ENCODE results near the gene TUBA1B. TPM values are rescaled to one million over a fixed set of nuclear protein-coding genes. Genes with fewer than 3 reads are reported as not detected.
"Not testable (repeated sequence)": the region's sequence is repeated elsewhere in the genome, so short reads cannot be mapped to it uniquely, and the experiment has no call there.

Gene TUBA1B
- polyA plus RNA-seq, 1 donor, result 1,176 TPM

DNA sequence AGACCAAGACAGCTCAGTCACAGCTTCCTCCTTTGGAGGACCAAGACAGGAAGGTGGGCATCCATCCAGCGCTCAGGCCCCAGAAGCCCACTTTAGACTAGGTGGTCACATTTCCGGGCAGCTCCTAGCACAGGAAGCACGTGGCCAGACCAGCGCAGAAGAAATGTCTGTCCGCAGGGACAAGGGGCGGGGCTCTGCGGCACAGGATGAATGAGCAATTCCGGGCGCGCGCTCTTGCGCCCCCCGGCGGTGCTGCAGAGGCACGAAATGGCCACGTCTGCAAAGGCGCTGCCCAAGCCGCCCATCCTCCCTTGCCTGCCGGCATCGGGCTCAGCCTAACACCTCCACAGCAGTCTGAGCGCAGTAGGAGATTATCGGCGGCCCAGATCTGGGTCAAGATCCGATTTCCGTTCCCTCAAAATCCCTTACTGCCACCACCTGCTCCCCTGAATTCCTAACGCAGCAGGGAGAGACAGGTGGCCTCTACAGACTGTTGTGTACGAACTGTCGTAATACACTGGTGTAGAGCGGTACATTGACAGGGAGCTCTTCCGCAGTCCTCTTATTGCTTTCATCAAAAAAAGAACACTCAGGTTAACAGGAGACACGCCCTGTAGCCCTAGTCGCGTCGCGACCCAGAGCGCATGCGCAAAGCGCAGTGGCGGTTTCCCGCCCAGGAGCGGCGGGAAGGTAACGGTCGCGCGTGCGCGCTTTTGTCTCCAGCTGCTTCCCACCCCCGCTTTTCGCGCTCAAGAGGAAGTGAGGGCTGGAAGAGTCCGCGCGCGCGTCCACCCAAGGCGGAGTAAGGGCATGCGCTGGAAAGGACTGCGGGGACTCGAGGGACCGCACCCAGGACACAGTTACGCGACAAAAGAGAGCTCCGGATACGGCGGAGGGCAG is 794 bp downstream of the TUBA1B start:
- DNase-seq, result peak; percentile 90

DNA sequence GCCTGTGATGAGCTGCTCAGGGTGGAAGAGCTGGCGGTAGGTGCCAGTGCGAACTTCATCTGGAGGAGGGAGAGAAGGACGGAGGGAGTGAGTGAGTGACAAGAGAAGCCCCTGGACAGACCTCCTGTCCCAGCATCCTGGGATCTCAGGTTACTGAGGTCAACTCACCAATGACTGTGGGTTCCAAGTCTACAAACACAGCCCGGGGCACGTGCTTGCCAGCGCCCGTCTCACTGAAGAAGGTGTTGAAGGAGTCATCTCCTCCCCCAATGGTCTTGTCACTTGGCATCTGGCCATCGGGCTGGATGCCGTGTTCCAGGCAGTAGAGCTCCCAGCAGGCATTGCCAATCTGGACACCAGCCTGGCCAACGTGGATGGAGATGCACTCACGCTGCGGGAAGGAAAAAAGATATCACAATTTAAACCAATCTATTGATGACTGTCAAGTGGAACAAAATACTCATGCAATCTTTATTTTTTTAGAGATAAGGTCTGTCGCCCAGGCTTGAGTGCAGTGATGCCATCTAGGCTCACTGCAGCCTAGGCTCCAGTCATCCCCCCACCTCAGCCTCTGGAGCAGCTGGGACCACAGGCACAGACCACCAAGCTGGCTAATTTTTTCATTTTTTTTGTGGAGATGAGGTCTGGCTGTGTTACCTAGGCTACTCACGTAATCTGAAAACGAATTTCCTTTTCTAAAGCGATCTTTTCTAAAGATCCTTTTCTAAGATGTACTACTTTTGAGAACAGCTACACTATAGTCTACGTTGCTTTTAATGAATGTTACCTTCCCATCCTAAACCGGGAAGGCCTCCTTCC is 1.7 kb downstream of the TUBA1B start:
- DNase-seq, result no peak

DNA sequence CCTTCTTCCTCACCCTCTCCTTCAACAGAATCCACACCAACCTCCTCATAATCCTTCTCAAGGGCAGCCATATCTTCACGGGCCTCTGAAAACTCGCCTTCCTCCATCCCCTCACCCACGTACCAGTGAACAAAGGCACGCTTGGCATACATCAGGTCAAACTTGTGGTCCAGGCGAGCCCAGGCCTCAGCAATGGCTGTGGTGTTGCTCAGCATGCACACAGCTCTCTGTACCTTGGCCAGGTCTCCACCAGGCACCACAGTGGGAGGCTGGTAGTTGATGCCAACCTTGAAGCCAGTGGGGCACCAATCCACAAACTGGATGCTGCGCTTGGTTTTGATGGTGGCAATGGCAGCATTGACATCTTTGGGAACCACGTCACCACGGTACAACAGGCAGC is 3.2 kb downstream of the TUBA1B start:
- DNase-seq, result not testable (repeated sequence)

GRCh38 chr12:49126852-49127763 is 4.1 kb downstream of the TUBA1B start:
- no peak for DNase-seq

DNA sequence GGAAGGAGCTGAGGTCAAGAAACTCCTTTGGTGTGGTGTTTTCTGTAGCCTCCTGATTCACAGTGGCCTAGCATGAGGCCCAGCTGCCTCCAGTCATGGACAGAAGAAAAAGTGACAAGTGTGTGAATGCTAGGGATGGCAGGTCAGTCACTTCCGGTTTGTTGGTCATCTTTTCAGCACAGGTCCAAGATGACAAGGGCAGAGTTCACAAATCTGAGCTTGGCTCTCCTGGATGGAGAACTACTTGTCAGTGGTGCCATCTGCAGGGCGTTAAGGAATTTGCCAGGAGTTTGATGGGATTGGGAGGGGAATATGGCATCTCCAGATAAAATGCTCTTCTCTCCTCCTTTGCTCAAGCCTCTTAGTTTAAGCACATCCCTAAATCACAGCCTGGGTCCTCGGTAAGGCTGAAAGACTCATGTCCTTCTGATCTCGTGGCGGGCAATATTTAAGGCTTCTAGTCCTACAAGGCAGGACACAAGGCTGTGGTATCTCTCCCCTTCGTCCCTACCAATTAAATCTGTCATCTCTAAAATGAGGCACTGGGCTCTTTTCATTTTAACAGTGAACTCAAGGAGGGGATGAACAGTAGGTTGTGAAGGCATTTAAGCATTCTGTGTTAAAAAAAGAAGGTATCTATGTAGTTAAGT is 10.0 kb downstream of the TUBA1B start:
- no peak for DNase-seq

DNA sequence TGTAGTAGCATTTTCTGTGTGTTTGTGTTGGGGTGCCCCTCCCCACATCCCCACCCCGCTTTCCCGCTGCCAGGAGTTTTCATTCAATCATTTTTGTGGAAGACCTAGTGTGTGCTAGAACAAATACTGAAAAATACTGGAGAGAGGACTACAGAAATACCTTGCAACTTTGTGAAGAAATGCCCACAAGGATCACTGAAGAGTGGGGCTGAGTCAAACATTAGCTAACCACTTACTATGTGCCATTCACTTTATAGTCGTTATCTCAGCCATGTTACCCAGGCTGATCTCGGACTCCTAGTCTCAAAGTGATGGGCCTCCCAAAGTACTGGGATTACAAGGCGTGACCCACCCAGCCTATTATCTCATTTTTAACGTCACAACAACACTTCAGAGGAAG is 20.0 kb downstream of the TUBA1B start:
- DNase-seq, result no peak

DNA sequence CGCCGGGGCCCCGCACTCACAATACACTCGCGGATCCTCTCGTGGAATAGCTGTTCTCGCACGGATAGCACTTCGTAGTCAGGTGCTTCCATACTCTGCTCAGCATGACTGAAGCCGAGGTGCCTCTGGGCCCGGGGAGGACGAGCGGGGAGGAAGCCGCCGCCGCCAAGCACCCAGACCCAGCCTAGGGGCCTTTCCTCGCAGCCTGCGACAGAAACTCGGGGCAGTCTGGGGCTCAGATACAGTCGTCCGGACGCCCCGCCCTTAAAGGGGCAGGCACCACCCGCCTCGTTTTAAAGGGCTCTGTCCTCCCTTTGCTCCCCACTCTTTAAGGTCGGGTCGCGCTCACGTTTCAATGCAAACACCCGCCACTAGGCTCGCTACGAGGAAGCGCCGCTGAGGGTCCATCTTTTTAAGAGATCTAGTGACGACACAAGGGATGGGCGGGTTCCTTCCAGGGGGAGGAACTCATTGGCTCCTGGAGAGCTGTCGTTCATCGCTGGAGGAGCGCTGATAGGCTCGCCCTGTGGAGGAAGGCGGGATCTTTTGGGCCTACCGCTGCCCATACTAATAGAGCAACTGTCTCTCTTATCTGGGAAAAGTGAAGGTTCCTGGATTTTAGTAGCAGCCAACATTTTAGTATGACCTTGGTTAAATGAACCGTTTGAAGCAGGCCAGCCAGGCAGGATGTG is 20.6 kb downstream of the TUBA1B start, which contains the start of gene LMBR1L:
Gene LMBR1L, minus strand, starts transcription at position 384 of the 692 bp plus-strand sequence. Its CDS starts 292 bp downstream, at position 92.
- peak; percentile 98 for DNase-seq

DNA sequence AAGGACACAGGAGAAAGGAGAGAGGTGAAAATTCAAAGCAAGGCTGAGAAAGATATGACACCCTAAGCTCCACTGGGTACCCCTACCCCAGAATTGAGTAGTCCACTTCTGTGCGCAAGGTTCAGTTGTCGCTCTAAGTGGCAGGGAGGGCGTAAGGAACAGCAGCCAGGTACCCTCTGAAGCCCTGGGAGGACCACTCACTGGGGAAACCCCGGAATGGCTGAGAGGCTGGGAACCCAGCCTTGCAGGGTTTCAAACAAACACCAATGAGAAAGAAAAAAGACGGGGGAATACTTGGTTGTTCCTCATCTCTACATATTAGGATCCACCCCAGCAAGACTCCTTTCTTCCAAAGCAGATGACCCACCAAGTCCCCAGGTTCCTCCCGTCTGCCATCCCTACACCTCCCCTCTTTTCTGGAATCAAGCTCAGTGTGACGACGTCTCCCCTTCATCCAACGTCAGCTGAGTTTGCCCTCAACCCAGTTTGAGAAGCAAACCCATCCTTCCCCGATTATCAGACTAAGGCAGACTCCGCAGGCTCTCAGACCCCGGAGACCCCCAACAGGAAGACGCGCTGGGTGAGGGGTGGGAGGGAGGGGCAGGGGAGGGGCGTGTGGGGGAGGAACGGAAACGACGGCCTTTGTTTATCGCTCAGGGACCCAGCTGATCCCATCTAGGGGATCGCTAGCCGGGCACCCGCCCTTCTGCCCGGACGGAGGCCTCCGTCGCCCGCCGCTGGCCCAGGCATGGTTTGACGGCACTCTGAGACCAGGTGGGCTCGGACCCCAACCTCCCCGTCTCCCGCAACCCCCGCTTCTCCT is 21.3 kb downstream of the TUBA1B start:
- DNase-seq, result no peak

DNA sequence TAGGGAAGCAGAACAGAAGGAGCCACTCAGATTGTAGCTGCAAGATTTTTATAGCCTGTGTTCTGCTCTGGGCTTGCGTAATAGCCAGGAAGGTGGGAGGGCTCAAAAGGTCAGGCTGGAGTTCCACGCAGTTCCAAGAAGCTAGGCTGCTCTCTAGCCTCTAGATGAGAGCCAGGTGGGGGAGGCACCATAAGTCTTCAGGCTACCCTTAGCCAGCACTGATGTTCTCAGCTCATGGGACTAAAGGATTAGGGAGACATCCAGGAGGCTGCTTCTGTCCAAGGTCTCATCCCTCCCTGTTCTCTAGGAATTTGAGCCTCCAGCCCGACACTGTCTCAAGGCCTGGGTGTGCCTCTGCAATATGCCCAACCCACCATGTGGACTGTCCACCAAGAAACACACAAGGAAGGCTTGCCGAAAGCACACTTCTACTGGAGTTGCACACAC is 22.2 kb downstream of the TUBA1B start:
- DNase-seq, result no peak

GRCh38 chr12:49105504-49106084 is 25.6 kb downstream of the TUBA1B start:
- DNase-seq, result no peak

DNA sequence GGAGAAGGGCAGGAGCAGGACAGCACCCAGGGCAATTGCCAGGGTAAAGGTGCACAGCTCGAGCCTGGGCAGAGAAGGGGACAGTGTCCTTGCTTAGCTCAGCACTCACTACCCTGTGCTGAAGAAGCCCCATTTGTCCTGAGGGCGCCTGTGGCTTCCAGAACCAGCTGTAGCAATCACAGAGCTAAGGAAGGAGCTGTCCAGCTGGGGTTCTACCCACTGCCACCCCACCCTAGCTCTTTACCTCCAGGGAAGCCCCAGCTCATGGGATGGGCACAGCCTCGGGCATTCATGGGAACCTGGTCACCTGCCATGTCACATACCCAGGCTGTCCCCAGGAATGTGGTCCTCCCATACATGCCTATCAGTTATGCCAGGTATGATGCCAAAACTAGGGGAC is 26.4 kb downstream of the TUBA1B start:
- no peak for DNase-seq

DNA sequence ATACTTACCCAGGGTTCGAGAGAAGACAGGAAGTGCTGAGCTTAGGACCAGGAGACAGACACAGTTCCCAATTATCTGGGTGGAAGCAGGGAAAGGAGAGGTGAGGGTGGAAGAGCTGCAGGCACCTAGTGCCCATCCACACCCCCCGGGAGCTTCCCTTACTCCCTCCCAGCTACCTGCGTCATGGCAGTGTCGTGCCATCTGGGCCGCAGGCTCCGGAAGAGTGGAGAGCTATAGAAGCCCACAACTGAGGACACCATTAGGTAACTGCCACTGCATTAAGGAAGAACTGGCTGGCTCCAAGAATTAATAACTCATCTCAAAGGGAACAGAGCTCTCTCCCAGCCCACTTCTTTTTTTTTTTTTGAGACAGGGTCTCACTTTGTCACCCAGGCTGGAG is 30.8 kb downstream of the TUBA1B start:
- DNase-seq, result no peak

- DNase-seq, result no peak
Measured at GRCh38 chr12:49098703-49099102, 32.5 kb downstream of the TUBA1B start.

- no peak for DNase-seq
Measured at GRCh38 chr12:49098035-49098451, 33.2 kb downstream of the TUBA1B start.

DNA sequence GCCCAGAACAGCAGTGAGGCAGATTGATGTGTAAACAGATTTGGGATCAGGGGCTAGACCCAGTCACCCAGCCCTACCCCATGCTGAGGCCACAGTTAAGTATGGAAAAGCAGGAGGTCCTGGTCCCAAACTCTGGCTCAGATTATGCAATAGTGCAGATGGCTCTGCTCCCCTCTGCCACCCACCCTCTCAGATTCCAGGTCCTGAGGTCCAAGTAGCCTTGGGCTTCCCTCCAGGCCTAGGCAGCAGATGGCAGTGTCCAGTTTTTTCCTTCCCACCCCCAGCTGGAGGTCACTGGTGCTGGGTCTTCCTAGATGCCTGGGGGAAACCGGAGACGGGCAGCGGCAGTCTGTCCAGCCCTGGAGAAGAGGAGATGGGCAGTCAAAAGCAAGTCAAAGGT is 33.8 kb downstream of the TUBA1B start:
- no peak for DNase-seq

DNA sequence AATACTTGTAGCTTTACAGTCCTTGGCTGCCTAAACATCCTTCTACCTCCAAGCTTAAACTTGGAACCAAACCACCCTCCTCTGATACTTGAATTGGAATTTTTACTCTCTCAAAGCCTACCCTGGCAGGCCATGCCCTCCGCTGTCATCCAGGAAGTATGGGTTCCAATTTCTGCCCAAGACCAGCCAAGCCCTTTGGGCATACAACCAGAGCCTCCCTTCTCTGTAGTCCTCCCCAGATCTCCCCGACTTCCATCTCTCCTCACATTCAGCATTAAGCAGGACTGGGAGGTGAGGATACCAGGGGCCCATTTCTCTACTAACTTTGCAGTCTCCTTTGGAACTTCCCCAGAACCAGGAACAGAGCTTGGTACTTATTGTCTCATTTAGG is 36.2 kb downstream of the TUBA1B start:
- no peak for DNase-seq

GRCh38 chr12:49094160-49094974 is 36.8 kb downstream of the TUBA1B start, which contains the start of gene DHH:
DHH (minus strand) TSS chr12:49094801; CDS start chr12:49094512, 289 bp downstream.
- DNase-seq, result no peak

DNA sequence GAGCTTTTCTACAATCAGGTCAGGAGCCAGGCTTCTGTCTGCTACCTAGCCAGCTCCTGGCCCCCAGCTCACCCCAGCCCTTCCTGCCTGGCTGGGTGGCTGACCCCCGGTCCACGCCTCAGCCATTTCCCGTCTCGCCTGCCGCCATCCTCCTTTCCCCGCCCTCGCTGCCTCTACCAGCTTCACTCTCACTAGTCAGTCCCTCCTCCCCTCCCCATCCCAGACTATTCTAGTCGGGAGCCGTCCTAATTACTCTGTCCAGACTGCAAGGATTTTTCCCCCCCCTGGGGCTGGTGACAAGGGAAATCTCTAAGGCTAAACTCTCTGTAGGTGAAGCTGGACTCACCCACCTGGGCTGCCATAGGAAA is 37.4 kb downstream of the TUBA1B start:
- no peak for DNase-seq

Data from left kidney (tissue), 2 donors.